Caco-2 (cell line): ENCODE measurements around the gene MYO5B. TPM values are rescaled to one million over a fixed set of nuclear protein-coding genes. Genes with fewer than 3 reads are reported as not detected.

ENCODE experiments used
- BruUV-seq: library from RNA; stranded (reverse); fragments of 400-500 nt; replicated peaks from 2 replicates; lab custom pipeline; 2021; lab: Mats Ljungman, UMichigan
- CTCF ChIA-PET: fragments of 300-600 bp; sonication (Branson Sonifier 250); formaldehyde crosslinking; loops from one replicate; lab custom pipeline; 2022; ENCODE audit warnings: antibody characterized with exemption; lab: Charles Lee
- POLR2A ChIA-PET: fragments of 300-600 bp; sonication (Branson Sonifier 250); formaldehyde crosslinking; loops from one replicate; lab custom pipeline; 2022; ENCODE audit warnings: antibody characterized with exemption; lab: Charles Lee
- DNase-seq, 2 experiments: peaks; one replicate each; pipeline versions ENCODE4 v3.0.0 to v3.0.0-alpha.2; 2020 to 2022
- H3K27me3 ChIP-seq: replicated peaks from 2 replicates; pipeline ENCODE4 v1.6.0; 2011; ENCODE audit warnings: low read length; ENCODE audit not compliant: control insufficient read depth, insufficient read depth
- H3K36me3 ChIP-seq: 2 replicates; pipeline ENCODE4 v1.5.1; 2011; ENCODE audit warnings: low read length; ENCODE audit not compliant: control insufficient read depth, insufficient read depth
- H3K4me1 ChIP-seq: fragments of 250-450 bp; sonication (Bioruptor Pico); 2 replicates; pipeline ENCODE4 v1.5.1; 2020; ENCODE audit warnings: mild to moderate bottlenecking
- H3K4me3 ChIP-seq: 2 replicates; pipeline ENCODE4 v1.5.1; 2011; ENCODE audit warnings: low read depth, mild to moderate bottlenecking, control low read depth, low read length
- H3K9me3 ChIP-seq: fragments of 250-450 bp; sonication (Bioruptor Pico); 2 replicates; pipeline ENCODE4 v1.5.1; 2020; ENCODE audit warnings: mild to moderate bottlenecking, moderate library complexity
- H3K27ac Mint-ChIP-seq: one replicate; pipeline ENCODE4 v1.8.0; 2022; ENCODE audit warnings: mixed read lengths; ENCODE audit not compliant: unreplicated experiment
- H3K27me3 Mint-ChIP-seq: one replicate; pipeline ENCODE4 v1.8.0; 2022; ENCODE audit warnings: mixed read lengths; ENCODE audit not compliant: insufficient read depth, unreplicated experiment
- H3K36me3 Mint-ChIP-seq: one replicate; pipeline ENCODE4 v1.8.0; 2022; ENCODE audit warnings: mild to moderate bottlenecking, mixed read lengths; ENCODE audit not compliant: insufficient read depth, unreplicated experiment
- H3K4me1 Mint-ChIP-seq: one replicate; pipeline ENCODE4 v1.8.0; 2022; ENCODE audit warnings: low read depth, mixed read lengths; ENCODE audit not compliant: unreplicated experiment
- H3K4me3 Mint-ChIP-seq: one replicate; pipeline ENCODE4 v1.8.0; 2022; ENCODE audit warnings: mild to moderate bottlenecking, moderate library complexity, mixed read lengths; ENCODE audit not compliant: unreplicated experiment
- H3K9me3 Mint-ChIP-seq: one replicate; pipeline ENCODE4 v1.8.0; 2022; ENCODE audit warnings: mixed read lengths; ENCODE audit not compliant: unreplicated experiment
- CTCF ChIP-seq, 2 experiments: fragments of 200-600 bp in 1 of 2; IDR thresholded peaks; 1 replicate in 1 of 2; 2 replicates in 1 of 2; pipeline versions ENCODE4 v1.5.1 to v1.8.0; 2011 to 2022; ENCODE audit warnings: antibody characterized with exemption in 1 of 2, control low read depth in 1 of 2, inconsistent platforms in 1 of 2, low read depth in 1 of 2, low read length in 1 of 2, mild to moderate bottlenecking in 1 of 2, moderate library complexity in 1 of 2; ENCODE audit not compliant: insufficient read depth in 1 of 2, severe bottlenecking in 1 of 2, unreplicated experiment in 1 of 2
- intact Hi-C: fragments of 100-400 bp; cut with micrococcal nuclease; formaldehyde crosslinking; loops from one replicate; pipeline ENCODE4 v1.10.0; 2022; ENCODE audit not compliant: unreplicated experiment
- total RNA-seq: library from RNA; stranded (reverse); gene quantifications from 2 replicates; pipeline ENCODE4 v1.2.3, GENCODE V29; 2022

Gene MYO5B
- total RNA-seq, 1 experiment from 2014 or later = 28.3 TPM

GRCh38 chr18:50182511-50182910, 12.4 kb downstream of the MYO5B start:
- ChIA-PET CTCF (no interaction called here), POLR2A (no interaction called here)
- intact Hi-C loops = no loop called here
- TF ChIP-seq CTCF (IDR thresholded peaks at IDR 0.05; ENCODE audit: insufficient read depth in 1 of 2, low read depth in 1 of 2, low read length in 1 of 2, severe bottlenecking in 1 of 2, unreplicated experiment in 1 of 2) = no peak
- Mint-ChIP-seq H3K27me3 (no peaks in the 10 kb centered on the region), H3K4me3 (no peak overlapping the region), H3K36me3 (no peaks in the 10 kb centered on the region), H3K27ac (no peak overlapping the region), H3K9me3 (no peaks in the 10 kb centered on the region), H3K4me1 (peaks cover 6% of the 10 kb centered on the region)
- Histone ChIP-seq H3K36me3 (no peaks in the 10 kb centered on the region), H3K9me3 (no peaks in the 10 kb centered on the region), H3K27me3 (no peaks in the 10 kb centered on the region), H3K4me1 (no peaks in the 10 kb centered on the region), H3K4me3 (no peak overlapping the region)
- no TSS peak for BruUV-seq
- DNase-seq = no peak

GRCh38 chr18:50181590-50181989, 13.4 kb downstream of the MYO5B start:
- intact Hi-C loops = no loop called here
- H3K4me3 ChIP-seq = no peak overlapping the region

DNA sequence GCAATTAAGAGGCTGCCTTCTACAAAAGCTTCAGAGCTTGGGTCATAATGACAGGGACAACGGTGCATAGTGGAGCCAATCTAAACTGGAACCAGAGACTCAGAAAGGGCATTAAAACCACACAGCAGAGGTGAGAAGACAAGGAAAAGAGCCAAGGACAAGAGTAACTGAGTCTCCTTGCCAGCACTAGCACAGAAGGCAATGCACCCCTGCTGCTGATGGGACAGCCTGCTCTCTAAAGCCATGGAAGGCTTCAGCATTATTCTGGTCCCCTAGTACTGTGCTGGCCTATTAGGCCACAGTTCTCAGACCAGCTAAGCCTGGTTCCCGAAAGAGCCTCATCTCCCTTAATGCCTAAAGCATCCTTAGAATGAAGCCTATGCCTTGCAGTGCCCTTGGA, 15.5 kb downstream of the MYO5B start:
- no peak for TF ChIP-seq CTCF (IDR thresholded peaks at IDR 0.05; ENCODE audit: insufficient read depth in 1 of 2, low read depth in 1 of 2, low read length in 1 of 2, severe bottlenecking in 1 of 2, unreplicated experiment in 1 of 2)
- no peaks in the 10 kb centered on the region for H3K9me3 Mint-ChIP-seq
- CTCF ChIA-PET = no interaction called here

More at GRCh38 chr18:50181590-50181989, 13.4 kb downstream of the MYO5B start:
- no peak for DNase-seq
- H3K9me3 ChIP-seq = no peaks in the 10 kb centered on the region
- H3K36me3 ChIP-seq = no peaks in the 10 kb centered on the region
- no peak overlapping the region for H3K27ac Mint-ChIP-seq
- no peaks in the 10 kb centered on the region for H3K4me1 ChIP-seq
- no peaks in the 10 kb centered on the region for H3K27me3 Mint-ChIP-seq
- TF ChIP-seq CTCF (IDR thresholded peaks at IDR 0.05; ENCODE audit: insufficient read depth in 1 of 2, low read depth in 1 of 2, low read length in 1 of 2, severe bottlenecking in 1 of 2, unreplicated experiment in 1 of 2) = no peak
- no peaks in the 10 kb centered on the region for H3K36me3 Mint-ChIP-seq
- H3K4me3 Mint-ChIP-seq = no peak overlapping the region
- no peaks in the 10 kb centered on the region for H3K27me3 ChIP-seq
- BruUV-seq = no TSS peak
- CTCF ChIA-PET = no interaction called here
- POLR2A ChIA-PET = no interaction called here
- no peaks in the 10 kb centered on the region for H3K4me1 Mint-ChIP-seq
- H3K9me3 Mint-ChIP-seq = no peaks in the 10 kb centered on the region

More for the DNA sequence above, 15.5 kb downstream of the MYO5B start:
- Histone ChIP-seq H3K36me3 (no peaks in the 10 kb centered on the region), H3K4me3 (no peak overlapping the region), H3K9me3 (no peaks in the 10 kb centered on the region), H3K27me3 (no peaks in the 10 kb centered on the region), H3K4me1 (no peaks in the 10 kb centered on the region)
- Mint-ChIP-seq H3K27me3 (no peaks in the 10 kb centered on the region), H3K4me1 (no peaks in the 10 kb centered on the region), H3K36me3 (no peaks in the 10 kb centered on the region), H3K4me3 (no peak overlapping the region), H3K27ac (no peak overlapping the region)
- BruUV-seq = no TSS peak
- intact Hi-C loops = no loop called here
- POLR2A ChIA-PET = no interaction called here
- DNase-seq = no peak
